ENCODE data around the gene TFF3. TPM values are rescaled to one million over a fixed set of nuclear protein-coding genes. Genes with fewer than 3 reads are reported as not detected.
A peak's percentile ranks its signal among the peaks of the same experiment; 100 is the strongest.

The TFF3 gene
- total and polyA plus RNA-seq, 2 donors (not counting 1 experiment from before 2014, with no cell fraction given), result not detected

DNA sequence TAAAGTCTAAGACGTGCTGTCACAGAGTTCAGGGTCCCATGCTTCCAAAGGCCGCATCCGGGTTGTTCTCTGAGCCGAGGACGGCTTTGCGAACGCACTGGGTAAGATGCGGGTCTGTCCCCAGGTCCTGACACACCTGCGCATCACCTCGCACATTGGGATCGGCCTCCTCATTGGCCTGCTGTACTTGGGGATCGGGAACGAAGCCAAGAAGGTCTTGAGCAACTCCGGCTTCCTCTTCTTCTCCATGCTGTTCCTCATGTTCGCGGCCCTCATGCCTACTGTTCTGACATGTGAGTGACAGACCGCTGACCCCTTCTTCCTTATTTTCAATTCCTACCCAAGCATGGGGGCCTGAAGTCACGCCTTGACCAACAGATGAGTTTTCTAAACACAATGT lies 25.3 kb downstream of the TFF3 start:
- Histone ChIP-seq H3K36me3 (ENCODE audit: control insufficient read depth, insufficient read depth, low read length) (no peaks in the 10 kb centered on the region), H3K9me3 (ENCODE audit: control insufficient read depth, insufficient read depth, low read depth, low read length) (no peaks in the 10 kb centered on the region), H4K20me1 (ENCODE audit: control insufficient read depth, extremely low read depth, insufficient read depth, low read length) (no peaks in the 10 kb centered on the region), H3K79me2 (ENCODE audit: control insufficient read depth, insufficient read depth, low read length) (no peaks in the 10 kb centered on the region), H3K4me2 (ENCODE audit: extremely low read depth, insufficient read depth, low read length) (no peak overlapping the region), H3K4me3 (replicated peaks in 1 of 4; ENCODE audit: control extremely low read depth in 1 of 4, insufficient read depth in 1 of 4, low read depth in 3 of 4, low read length in 4 of 4) (no peak overlapping the region), H3K4me1 (ENCODE audit: control insufficient read depth, extremely low read depth, insufficient read depth, low read length) (no peaks in the 10 kb centered on the region), H2AFZ (ENCODE audit: low read length) (no peak overlapping the region), H3K27me3 (ENCODE audit: control insufficient read depth, insufficient read depth, low read length) (no peaks in the 10 kb centered on the region), H3K9ac (ENCODE audit: insufficient read depth, low read length) (no peak overlapping the region), H3K27ac (ENCODE audit: insufficient read depth, low read length) (no peak overlapping the region)
- TF ChIP-seq CTCF (conservative IDR thresholded peaks at IDR 0.05 in 1 of 2, IDR thresholded peaks at IDR 0.05 in 1 of 2; ENCODE audit: low read depth in 1 of 2, low read length in 2 of 2), result no peak
- TF ChIP-seq EZH2 (IDR thresholded peaks at IDR 0.05; ENCODE audit: low read length, missing control alignments), result no peak
- no peak for DNase-seq (ENCODE audit: low read depth in 2 of 2)

DNA sequence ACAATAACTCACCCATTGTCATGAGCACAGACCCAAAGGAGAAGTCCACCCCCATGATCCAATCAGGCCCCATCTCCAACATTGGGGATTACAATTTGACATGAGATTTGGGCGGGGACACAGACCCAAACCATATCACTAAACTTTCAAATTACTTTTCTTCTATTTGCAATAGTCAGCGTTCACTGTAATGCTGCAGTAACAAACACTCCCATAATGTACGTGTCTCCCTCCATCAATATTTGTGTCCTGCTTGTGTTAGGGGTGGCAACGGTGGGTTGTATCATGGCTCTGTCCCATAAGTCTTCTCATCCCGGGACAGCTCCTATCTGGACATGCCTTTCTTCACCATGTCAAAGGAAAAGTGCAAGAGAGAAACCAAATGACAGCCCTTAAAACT lies 26.2 kb downstream of the TFF3 start:
- no peaks in the 10 kb centered on the region for H3K4me1 ChIP-seq (ENCODE audit: control insufficient read depth, extremely low read depth, insufficient read depth, low read length)
- TF ChIP-seq CTCF (conservative IDR thresholded peaks at IDR 0.05 in 1 of 2, IDR thresholded peaks at IDR 0.05 in 1 of 2; ENCODE audit: low read depth in 1 of 2, low read length in 2 of 2) (no peak), EZH2 (IDR thresholded peaks at IDR 0.05; ENCODE audit: low read length, missing control alignments) (no peak)

DNA sequence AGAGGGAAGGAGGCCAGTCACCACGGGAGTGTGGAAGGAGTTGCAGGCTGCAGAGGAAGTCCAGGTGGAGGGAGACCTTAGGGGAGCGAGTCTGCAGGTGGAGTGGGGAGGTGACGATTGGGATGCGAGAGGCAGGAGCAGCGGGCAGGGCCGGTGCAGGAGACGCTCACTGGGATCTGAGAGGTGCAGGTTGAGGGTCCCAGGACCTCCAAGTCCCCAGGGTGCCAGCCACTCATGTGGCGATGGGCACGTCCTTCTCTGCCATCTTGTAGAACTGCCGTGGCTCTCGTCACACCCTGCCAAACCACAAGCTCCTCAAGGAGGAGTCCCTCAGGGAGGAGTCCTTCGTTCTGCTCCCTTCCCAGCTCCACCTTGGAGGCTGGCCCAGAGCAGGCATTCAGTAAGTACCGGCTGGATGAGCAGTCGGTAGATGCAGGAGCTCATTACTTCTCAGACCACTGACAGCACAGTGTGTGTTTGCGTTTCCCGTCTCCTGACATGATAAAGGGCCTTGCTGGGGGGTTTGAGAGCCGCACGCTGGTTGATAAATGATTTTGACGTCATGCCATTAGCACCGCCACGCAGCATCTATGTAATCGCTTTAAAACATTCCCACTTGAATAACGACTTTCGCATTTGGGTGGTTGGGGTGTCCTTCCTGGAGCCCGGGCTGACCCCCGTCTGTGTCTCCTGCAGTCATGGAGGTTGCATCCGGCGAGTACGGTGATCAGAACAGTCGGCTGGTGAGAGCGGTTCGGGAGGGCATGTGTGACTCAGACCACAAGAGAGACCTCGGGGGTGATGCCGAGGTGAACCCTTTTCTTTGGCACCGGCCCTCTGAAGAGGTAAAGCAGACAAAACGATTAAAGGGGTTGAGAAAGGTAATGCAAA lies 27.8 kb downstream of the TFF3 start:
- Histone ChIP-seq H3K27ac (ENCODE audit: insufficient read depth, low read length) (no peak overlapping the region), H3K9ac (ENCODE audit: insufficient read depth, low read length) (no peak overlapping the region), H4K20me1 (ENCODE audit: control insufficient read depth, extremely low read depth, insufficient read depth, low read length) (no peaks in the 10 kb centered on the region), H3K4me2 (ENCODE audit: extremely low read depth, insufficient read depth, low read length) (no peak overlapping the region), H3K4me3 (replicated peaks in 1 of 4; ENCODE audit: control extremely low read depth in 1 of 4, insufficient read depth in 1 of 4, low read depth in 3 of 4, low read length in 4 of 4) (no peak overlapping the region), H2AFZ (ENCODE audit: low read length) (no peak overlapping the region), H3K9me3 (ENCODE audit: control insufficient read depth, insufficient read depth, low read depth, low read length) (no peaks in the 10 kb centered on the region), H3K4me1 (ENCODE audit: control insufficient read depth, extremely low read depth, insufficient read depth, low read length) (no peaks in the 10 kb centered on the region), H3K27me3 (ENCODE audit: control insufficient read depth, insufficient read depth, low read length) (no peaks in the 10 kb centered on the region), H3K79me2 (ENCODE audit: control insufficient read depth, insufficient read depth, low read length) (no peaks in the 10 kb centered on the region), H3K36me3 (ENCODE audit: control insufficient read depth, insufficient read depth, low read length) (no peaks in the 10 kb centered on the region)
- TF ChIP-seq CTCF (conservative IDR thresholded peaks at IDR 0.05 in 1 of 2, IDR thresholded peaks at IDR 0.05 in 1 of 2; ENCODE audit: low read depth in 1 of 2, low read length in 2 of 2) (no peak), EZH2 (IDR thresholded peaks at IDR 0.05; ENCODE audit: low read length, missing control alignments) (no peak)
- peak in 1 of 2 donors; percentile 6 for DNase-seq (ENCODE audit: low read depth in 2 of 2)

More for the DNA sequence above, 26.2 kb downstream of the TFF3 start:
- no peak overlapping the region for H3K27ac ChIP-seq (ENCODE audit: insufficient read depth, low read length)
- no peaks in the 10 kb centered on the region for H3K9me3 ChIP-seq (ENCODE audit: control insufficient read depth, insufficient read depth, low read depth, low read length)
- no peak for DNase-seq (ENCODE audit: low read depth in 2 of 2)
- H2AFZ ChIP-seq (ENCODE audit: low read length), result no peak overlapping the region
- H3K27me3 ChIP-seq (ENCODE audit: control insufficient read depth, insufficient read depth, low read length), result no peaks in the 10 kb centered on the region
- no peak overlapping the region for H3K4me2 ChIP-seq (ENCODE audit: extremely low read depth, insufficient read depth, low read length)
- H4K20me1 ChIP-seq (ENCODE audit: control insufficient read depth, extremely low read depth, insufficient read depth, low read length), result no peaks in the 10 kb centered on the region
- no peak overlapping the region for H3K4me3 ChIP-seq (replicated peaks in 1 of 4; ENCODE audit: control extremely low read depth in 1 of 4, insufficient read depth in 1 of 4, low read depth in 3 of 4, low read length in 4 of 4)
- no peaks in the 10 kb centered on the region for H3K36me3 ChIP-seq (ENCODE audit: control insufficient read depth, insufficient read depth, low read length)
- H3K79me2 ChIP-seq (ENCODE audit: control insufficient read depth, insufficient read depth, low read length), result no peaks in the 10 kb centered on the region
- no peak overlapping the region for H3K9ac ChIP-seq (ENCODE audit: insufficient read depth, low read length)
